HG03039 (cell line): ENCODE data around the gene VSIR.

Experiments used
- ATAC-seq: cut with Tn5 transposase; IDR thresholded peaks from one replicate; pipeline ENCODE4 v1.9.1; 2021; ENCODE audit warnings: mild to moderate bottlenecking, moderate library complexity; ENCODE audit not compliant: unreplicated experiment

VSIR gene

DNA sequence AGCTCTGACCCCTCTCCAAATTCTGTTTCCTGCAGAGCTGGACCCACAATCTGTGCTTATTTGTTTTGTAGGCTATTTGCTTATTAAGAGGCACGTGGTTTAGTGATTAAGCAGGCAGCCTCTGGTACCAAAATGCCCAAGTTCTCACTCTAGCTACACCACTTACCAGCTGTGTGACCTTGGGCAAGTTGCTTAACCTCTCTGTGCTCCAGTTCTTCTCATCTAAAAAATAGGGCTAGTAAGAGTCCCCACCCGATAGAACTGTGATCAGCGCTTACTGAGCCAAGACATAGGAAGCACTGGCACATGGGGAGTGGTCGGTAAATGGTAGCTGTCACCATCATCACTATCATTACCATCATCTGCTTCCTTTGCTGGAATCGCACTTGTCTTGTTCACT, 74.6 kb downstream of the VSIR start:
- no peak for ATAC-seq

DNA sequence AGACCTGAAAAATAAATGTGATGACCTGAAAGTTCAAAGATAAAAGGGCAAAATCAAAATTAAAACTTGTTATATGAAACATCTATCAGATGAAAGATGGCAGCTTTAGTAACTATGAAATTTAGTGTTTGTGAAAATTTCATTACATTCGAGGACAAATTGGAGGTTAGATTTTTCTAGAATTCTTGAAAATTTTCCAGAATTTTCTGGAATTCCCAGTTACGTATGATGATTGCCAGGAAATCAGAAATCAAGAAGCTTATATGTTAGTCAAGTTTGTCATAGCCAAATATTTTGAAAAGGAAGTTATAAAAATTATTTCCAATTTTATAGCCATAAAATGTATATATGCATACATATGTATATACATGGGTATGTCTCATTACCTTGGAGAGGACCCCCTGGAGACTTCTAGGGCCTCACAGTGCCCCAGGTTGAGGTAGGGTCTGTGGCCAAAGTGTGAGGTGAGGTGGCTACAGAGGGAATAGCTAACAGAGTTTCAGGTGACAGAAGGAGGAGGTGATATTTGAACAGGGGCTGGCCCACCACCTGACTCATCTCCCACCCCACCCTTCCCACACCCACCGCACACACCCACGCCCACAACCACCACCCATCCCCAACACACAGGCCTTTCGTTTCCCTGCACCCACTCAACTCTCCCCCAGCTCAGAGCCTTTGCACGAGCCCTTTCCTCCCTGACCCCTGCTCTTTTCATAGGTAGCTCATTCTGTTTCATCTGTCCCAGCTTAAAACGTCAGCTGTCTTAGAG, 75.2 kb downstream of the VSIR start:
- no peak for ATAC-seq
